Endothelial cell of umbilical vein (primary cell): ENCODE data around the gene TCF15. TPM values are rescaled to one million over a fixed set of nuclear protein-coding genes. Genes with fewer than 3 reads are reported as not detected.

Source experiments
- BruUV-seq: library from RNA; stranded (reverse); fragments of 400-500 nt; replicated peaks from 2 replicates; lab custom pipeline; 2021; lab: Mats Ljungman, UMichigan
- CTCF ChIA-PET: fragments of 300-600, 350-600 bp; sonication (Branson Sonifier 250); formaldehyde crosslinking; loops from one replicate; lab custom pipeline; 2021; ENCODE audit warnings: antibody characterized with exemption, inconsistent platforms; lab: Charles Lee
- POLR2A ChIA-PET: fragments of 300-600, 350-600 bp; sonication (Branson Sonifier 250); formaldehyde crosslinking; loops from one replicate; lab custom pipeline; 2021; ENCODE audit warnings: antibody characterized with exemption, inconsistent platforms; lab: Charles Lee
- DNase-seq: peaks from one replicate; pipeline ENCODE4 v3.0.0-alpha.2; 2011; ENCODE audit warnings: low read depth, low spot score
- FAIRE-seq: peaks from 2 replicates; lab custom pipeline; 2011; peaks lifted over from hg19 to GRCh38; lab: Jason Lieb, UNC
- H2AFZ ChIP-seq: 2 replicates; pipeline ENCODE4 v1.6.0; 2012; ENCODE audit warnings: low read depth, low read length, control low read depth, inconsistent platforms
- H3K27ac ChIP-seq: 2 replicates; pipeline ENCODE4 v1.5.1; 2011; ENCODE audit warnings: low read depth, mild to moderate bottlenecking, control low read depth, low read length, moderate library complexity; ENCODE audit not compliant: insufficient read depth
- H3K27me3 ChIP-seq, 2 experiments: 2 replicates each; pipeline versions ENCODE4 v1.6.0 to v1.6.1; 2011; ENCODE audit warnings: low read length in 2 of 2, mixed read lengths in 1 of 2; ENCODE audit not compliant: control insufficient read depth in 2 of 2, insufficient read depth in 2 of 2
- H3K36me3 ChIP-seq, 2 experiments: 2 replicates in 1 of 2; 3 replicates in 1 of 2; pipeline ENCODE4 v1.5.1; 2011; ENCODE audit warnings: low read length in 2 of 2, mild to moderate bottlenecking in 1 of 2, moderate library complexity in 1 of 2; ENCODE audit not compliant: control insufficient read depth in 2 of 2, insufficient read depth in 2 of 2; ENCODE audit errors: extremely low read depth in 1 of 2
- H3K4me1 ChIP-seq: 3 replicates; pipeline ENCODE4 v1.5.1; 2011; ENCODE audit warnings: mild to moderate bottlenecking, low read length; ENCODE audit not compliant: control insufficient read depth, insufficient read depth; ENCODE audit errors: extremely low read depth
- H3K4me2 ChIP-seq: 2 replicates; pipeline ENCODE4 v1.6.1; 2011; ENCODE audit warnings: low read length, control low read depth, mixed read lengths; ENCODE audit not compliant: insufficient read depth
- H3K4me3 ChIP-seq, 3 experiments: fragments of 200-600 bp in 1 of 3; sonication (generic), shearing (Covaris generic) in 1 of 3; replicated peaks in 1 of 3; 2 replicates each; pipeline ENCODE4 v1.5.1; 2011 to 2016; ENCODE audit warnings: control low read depth in 3 of 3, low read length in 3 of 3, mild to moderate bottlenecking in 2 of 3, inconsistent platforms in 1 of 3, low read depth in 1 of 3, moderate library complexity in 1 of 3; ENCODE audit not compliant: insufficient read depth in 1 of 3
- H3K79me2 ChIP-seq: 2 replicates; pipeline ENCODE4 v1.6.0; 2012; ENCODE audit warnings: low read length, inconsistent platforms; ENCODE audit not compliant: control insufficient read depth, insufficient read depth
- H3K9ac ChIP-seq: replicated peaks from 2 replicates; pipeline ENCODE3; 2011; ENCODE audit warnings: low read length, control low read depth; ENCODE audit not compliant: insufficient read depth; ENCODE audit errors: extremely low read depth
- H3K9me1 ChIP-seq: replicated peaks from 3 replicates; pipeline ENCODE4 v1.6.0; 2011; ENCODE audit warnings: mild to moderate bottlenecking, low read length; ENCODE audit not compliant: control insufficient read depth, insufficient read depth; ENCODE audit errors: extremely low read depth
- H3K9me3 ChIP-seq: replicated peaks from 2 replicates; pipeline ENCODE4 v1.5.1; 2012; ENCODE audit warnings: low read length, inconsistent platforms; ENCODE audit not compliant: control insufficient read depth, insufficient read depth
- H4K20me1 ChIP-seq: replicated peaks from 2 replicates; pipeline ENCODE3; 2011; ENCODE audit warnings: mild to moderate bottlenecking, low read length; ENCODE audit not compliant: control insufficient read depth, insufficient read depth; ENCODE audit errors: extremely low read depth
- CTCF ChIP-seq, 2 donors: IDR thresholded peaks; 1 replicate in 1 of 2; 2 replicates in 1 of 2; pipeline ENCODE4 v1.5.1; 2011; ENCODE audit warnings: low read length in 2 of 2, mild to moderate bottlenecking in 2 of 2, moderate library complexity in 2 of 2, control low read depth in 1 of 2, inconsistent platforms in 1 of 2, low read depth in 1 of 2; ENCODE audit not compliant: insufficient read depth in 1 of 2; ENCODE audit errors: extremely low read depth in 1 of 2
- EZH2 ChIP-seq: IDR thresholded peaks from 2 replicates; pipeline ENCODE4 v1.6.1; 2012; ENCODE audit warnings: borderline replicate concordance, low read depth, mild to moderate bottlenecking, moderate library complexity, low read length, inconsistent platforms; ENCODE audit not compliant: severe bottlenecking
- FOS ChIP-seq: IDR thresholded peaks from 2 replicates; pipeline ENCODE4 v1.6.1; 2011; ENCODE audit warnings: mild to moderate bottlenecking, low read length, moderate library complexity, borderline replicate concordance; ENCODE audit not compliant: insufficient read depth
- GATA2 ChIP-seq: IDR thresholded peaks from 2 replicates; pipeline ENCODE4 v1.7.0; 2011; ENCODE audit warnings: low read depth, mild to moderate bottlenecking, moderate library complexity, mixed read lengths, low read length; ENCODE audit not compliant: insufficient read length, insufficient read depth
- JUN ChIP-seq: IDR thresholded peaks from 2 replicates; pipeline ENCODE4 v1.6.1; 2011; ENCODE audit warnings: borderline replicate concordance, low read depth; ENCODE audit not compliant: insufficient read length, insufficient read depth
- MAX ChIP-seq: IDR thresholded peaks from 2 replicates; pipeline ENCODE4 v1.6.1; 2011; ENCODE audit not compliant: insufficient read depth, insufficient read length
- POLR2A ChIP-seq: IDR thresholded peaks from 2 replicates; pipeline ENCODE4 v1.6.1; 2012; ENCODE audit warnings: low read depth, mild to moderate bottlenecking, control low read depth, low read length
- POLR2AphosphoS5 ChIP-seq: IDR thresholded peaks from 2 replicates; pipeline ENCODE4 v1.6.1; 2012; ENCODE audit warnings: low read depth, mild to moderate bottlenecking, control low read depth, low read length, moderate library complexity; ENCODE audit not compliant: insufficient read depth
- dilution Hi-C: fragments of 300-500 bp; cut with MboI; formaldehyde crosslinking; loops from one replicate; pipeline ENCODE4 v1.15.0; 2019; ENCODE audit warnings: low sequenced_read_pairs; ENCODE audit not compliant: extremely low pct_ligation_motif_present
- intact Hi-C: fragments of 100-400 bp; cut with micrococcal nuclease; formaldehyde crosslinking; loops from one replicate; pipeline ENCODE4 v1.10.0; 2022
- polyA plus RNA-seq, 4 experiments: library from polyadenylated mRNA; depleted of rRNA in 3 of 4; stranded (reverse) in 3 of 4; unstranded in 1 of 4; fragments of >200 nt; gene quantifications; 2 replicates each; pipeline versions ENCODE4 v1.2.1 to v1.2.3, GENCODE V29; 2011 to 2012; ENCODE audit warnings: missing spikeins in 1 of 4
- total RNA-seq: library from RNA; stranded (reverse); gene quantifications from 2 replicates; pipeline ENCODE4 v1.2.3, GENCODE V29; 2021

The TCF15 gene
- total and polyA plus RNA-seq, 2 donors (not counting 3 experiments of a cell fraction or from before 2014, with no cell fraction given), result 0.07 to 1.3 TPM

- BruUV-seq, result no TSS peak
- no peaks in the 10 kb centered on the region for H3K79me2 ChIP-seq
Measured at GRCh38 chr20:602111-602970, 7.8 kb downstream of the TCF15 start.

GRCh38 chr20:600736-601135 lies 9.4 kb downstream of the TCF15 start:
- DNase-seq (no peak), FAIRE-seq (no peak)
- H4K20me1 ChIP-seq, result no peaks in the 10 kb centered on the region
- ChIA-PET POLR2A (no interaction called here), CTCF (interaction anchor here (0.9 to 4.1 kb wide), 2 partner anchors 9 to 66 kb away, joined by 3 to 16 read pairs; no protein-coding TSS in a partner anchor)
- BruUV-seq, result no TSS peak
- no peak overlapping the region for H3K27ac ChIP-seq
- no peaks in the 10 kb centered on the region for H3K9me3 ChIP-seq
- H3K79me2 ChIP-seq, result no peaks in the 10 kb centered on the region
- dilution Hi-C loops, result no loop called here
- no peak overlapping the region for H3K9ac ChIP-seq
- no peak overlapping the region for H3K4me2 ChIP-seq
- no peaks in the 10 kb centered on the region for H3K27me3 ChIP-seq
- no peaks in the 10 kb centered on the region for H3K9me1 ChIP-seq
- H3K4me3 ChIP-seq, result no peak overlapping the region
- H2AFZ ChIP-seq, result no peak overlapping the region
- intact Hi-C loops, result no loop called here
- H3K4me1 ChIP-seq, result no peaks in the 10 kb centered on the region
- no peak for TF ChIP-seq FOS
- TF ChIP-seq JUN, result no peak
- no peak for TF ChIP-seq CTCF (IDR thresholded peaks at IDR 0.05; ENCODE audit: extremely low read depth in 1 of 2, insufficient read depth in 1 of 2, low read depth in 1 of 2, low read length in 2 of 2)
- TF ChIP-seq POLR2AphosphoS5, result no peak
- TF ChIP-seq POLR2A, result no peak
- TF ChIP-seq EZH2, result no peak
- TF ChIP-seq GATA2, result no peak
- no peaks in the 10 kb centered on the region for H3K36me3 ChIP-seq

More at GRCh38 chr20:602111-602970, 7.8 kb downstream of the TCF15 start:
- Histone ChIP-seq H3K4me3 (no peak overlapping the region), H3K36me3 (no peaks in the 10 kb centered on the region), H2AFZ (no peak overlapping the region), H3K27me3 (peaks cover 0 to 2% of the 10 kb centered on the region in 2 experiments), H3K4me2 (no peak overlapping the region), H4K20me1 (no peaks in the 10 kb centered on the region), H3K9me3 (no peaks in the 10 kb centered on the region), H3K9me1 (no peaks in the 10 kb centered on the region), H3K9ac (no peak overlapping the region), H3K27ac (no peak overlapping the region), H3K4me1 (no peaks in the 10 kb centered on the region)
- TF ChIP-seq GATA2 (no peak), POLR2AphosphoS5 (no peak), POLR2A (no peak), MAX (no peak), EZH2 (no peak), JUN (no peak)
- DNase-seq (peak; percentile 27), FAIRE-seq (no peak)
- ChIA-PET CTCF (interaction anchor here (1.5 to 4.1 kb wide), 3 partner anchors 25 to 65 kb away, joined by 3 to 18 read pairs (median 16); no protein-coding TSS in a partner anchor), POLR2A (no interaction called here)
- intact Hi-C loops (no loop called here), dilution Hi-C loops (no loop called here)
